ENCODE results near the gene CCDC116.

GRCh38 chr22:21623648-21623970 lies 9.0 kb upstream of the CCDC116 start:
- TF ChIP-seq CTCF (IDR thresholded peaks at IDR 0.05; ENCODE audit: low read length) = no peak
- TF ChIP-seq EZH2 (optimal IDR thresholded peaks at IDR 0.05; ENCODE audit: low read depth, low read length) = no peak

Data from MM.1S (cell line).